Measurements from ENCODE around the gene C12orf76. TPM values are rescaled to one million over a fixed set of nuclear protein-coding genes. Genes with fewer than 3 reads are reported as not detected.

C12orf76 gene
- total and polyA plus RNA-seq, 2 experiments from 2014 or later: 18.5 to 24.6 TPM

DNA sequence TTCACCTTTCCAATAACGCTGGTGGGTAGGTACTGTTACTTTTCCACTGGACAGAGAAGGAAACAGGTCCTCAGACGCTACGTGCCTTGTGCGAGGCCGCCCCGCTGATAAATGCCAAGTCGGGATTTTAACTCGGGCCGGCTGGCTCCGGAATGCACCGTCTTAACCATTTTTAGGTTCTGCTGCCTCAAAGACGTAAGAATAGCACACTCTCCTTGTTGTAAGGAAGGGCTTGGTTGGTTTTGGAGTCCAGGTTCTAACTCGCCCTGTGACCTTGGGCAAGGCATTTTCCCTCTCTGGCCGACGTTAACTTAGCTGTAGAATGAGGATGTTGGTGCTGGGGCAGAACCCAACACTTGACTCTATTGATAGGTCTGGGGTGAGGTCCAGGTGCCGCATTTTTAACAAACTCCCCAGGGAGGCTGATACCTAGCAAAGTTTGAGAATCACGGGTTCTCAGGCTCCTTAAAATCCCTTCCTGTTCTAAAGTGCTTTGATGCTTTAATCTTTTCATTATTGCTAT, 48.3 kb downstream of the C12orf76 start:
- no peaks in the 10 kb centered on the region for H3K27me3 ChIP-seq
- TF ChIP-seq, protein P1, sequence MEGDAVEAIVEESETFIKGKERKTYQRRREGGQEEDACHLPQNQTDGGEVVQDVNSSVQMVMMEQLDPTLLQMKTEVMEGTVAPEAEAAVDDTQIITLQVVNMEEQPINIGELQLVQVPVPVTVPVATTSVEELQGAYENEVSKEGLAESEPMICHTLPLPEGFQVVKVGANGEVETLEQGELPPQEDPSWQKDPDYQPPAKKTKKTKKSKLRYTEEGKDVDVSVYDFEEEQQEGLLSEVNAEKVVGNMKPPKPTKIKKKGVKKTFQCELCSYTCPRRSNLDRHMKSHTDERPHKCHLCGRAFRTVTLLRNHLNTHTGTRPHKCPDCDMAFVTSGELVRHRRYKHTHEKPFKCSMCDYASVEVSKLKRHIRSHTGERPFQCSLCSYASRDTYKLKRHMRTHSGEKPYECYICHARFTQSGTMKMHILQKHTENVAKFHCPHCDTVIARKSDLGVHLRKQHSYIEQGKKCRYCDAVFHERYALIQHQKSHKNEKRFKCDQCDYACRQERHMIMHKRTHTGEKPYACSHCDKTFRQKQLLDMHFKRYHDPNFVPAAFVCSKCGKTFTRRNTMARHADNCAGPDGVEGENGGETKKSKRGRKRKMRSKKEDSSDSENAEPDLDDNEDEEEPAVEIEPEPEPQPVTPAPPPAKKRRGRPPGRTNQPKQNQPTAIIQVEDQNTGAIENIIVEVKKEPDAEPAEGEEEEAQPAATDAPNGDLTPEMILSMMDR (IDR thresholded peaks at IDR 0.05; ENCODE audit: poor library complexity): no peak
- TF ChIP-seq EZH2phosphoT487 (IDR thresholded peaks at IDR 0.05; ENCODE audit: low read depth, severe bottlenecking, unreplicated experiment) (no peak), EZH2 (IDR thresholded peaks at IDR 0.05; ENCODE audit: borderline replicate concordance) (no peak)
- peaks cover under 1% of the 10 kb centered on the region for H4K20me1 ChIP-seq (ENCODE audit: insufficient read depth, poor library complexity, severe bottlenecking)
- H3K4me2 ChIP-seq: peak overlapping the region; percentile 85
- H3K79me2 ChIP-seq: peaks cover 38% of the 10 kb centered on the region
- peak overlapping the region; percentile 91 for H3K4me3 ChIP-seq
- peak overlapping the region; percentile 16 for H3K27ac ChIP-seq
- 5% methylated on average over 17 of the region's 17 CpGs for WGBS (ENCODE audit: low lambda C conversion rate, missing lambda C conversion rate)
- peak; percentile 41 for DNase-seq (ENCODE audit: low spot score)
- H3K9me2 ChIP-seq (replicated peaks; ENCODE audit: insufficient read depth): no peaks in the 10 kb centered on the region
- H3K9me3 ChIP-seq (ENCODE audit: low read depth): no peaks in the 10 kb centered on the region
- H3K36me3 ChIP-seq (replicated peaks; ENCODE audit: insufficient read depth, low read depth): no peaks in the 10 kb centered on the region
- peaks cover 10% of the 10 kb centered on the region for H3K4me1 ChIP-seq (ENCODE audit: insufficient read depth)
- H2AFZ ChIP-seq: peak overlapping the region; percentile 88

DNA sequence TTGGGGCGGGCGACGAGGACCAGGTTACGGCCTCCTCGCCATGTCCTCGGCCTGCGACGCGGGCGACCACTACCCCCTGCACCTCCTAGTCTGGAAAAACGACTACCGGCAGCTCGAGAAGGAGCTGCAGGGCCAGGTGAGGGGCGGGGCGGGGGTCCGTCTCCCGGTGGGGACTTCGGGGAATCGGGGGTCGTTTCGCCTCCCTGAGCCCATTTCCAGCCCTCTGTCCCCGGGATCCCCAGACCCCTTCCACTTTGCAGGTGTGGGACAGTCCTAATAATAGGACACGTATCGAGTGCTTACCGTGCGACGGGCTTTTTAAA, 48.7 kb downstream of the C12orf76 start:
- Histone ChIP-seq H3K9me2 (replicated peaks; ENCODE audit: insufficient read depth) (no peaks in the 10 kb centered on the region), H3K27me3 (no peaks in the 10 kb centered on the region), H2AFZ (peak overlapping the region; percentile 88), H3K4me2 (peak overlapping the region; percentile 85), H3K36me3 (replicated peaks; ENCODE audit: insufficient read depth, low read depth) (no peaks in the 10 kb centered on the region), H3K27ac (peak overlapping the region; percentile 25), H3K79me2 (peaks cover 41% of the 10 kb centered on the region), H3K4me3 (peak overlapping the region; percentile 91), H3K9me3 (ENCODE audit: low read depth) (no peaks in the 10 kb centered on the region), H4K20me1 (ENCODE audit: insufficient read depth, poor library complexity, severe bottlenecking) (peaks cover 3% of the 10 kb centered on the region), H3K4me1 (ENCODE audit: insufficient read depth) (peaks cover 14% of the 10 kb centered on the region)
- WGBS (ENCODE audit: low lambda C conversion rate, missing lambda C conversion rate): 2% methylated on average over 9 of the region's 27 CpGs
- TF ChIP-seq, protein P1 (IDR thresholded peaks at IDR 0.05; ENCODE audit: poor library complexity): no peak
- TF ChIP-seq EZH2phosphoT487 (IDR thresholded peaks at IDR 0.05; ENCODE audit: low read depth, severe bottlenecking, unreplicated experiment) (no peak), EZH2 (IDR thresholded peaks at IDR 0.05; ENCODE audit: borderline replicate concordance) (no peak)
- no peak for DNase-seq (ENCODE audit: low spot score)

DNA sequence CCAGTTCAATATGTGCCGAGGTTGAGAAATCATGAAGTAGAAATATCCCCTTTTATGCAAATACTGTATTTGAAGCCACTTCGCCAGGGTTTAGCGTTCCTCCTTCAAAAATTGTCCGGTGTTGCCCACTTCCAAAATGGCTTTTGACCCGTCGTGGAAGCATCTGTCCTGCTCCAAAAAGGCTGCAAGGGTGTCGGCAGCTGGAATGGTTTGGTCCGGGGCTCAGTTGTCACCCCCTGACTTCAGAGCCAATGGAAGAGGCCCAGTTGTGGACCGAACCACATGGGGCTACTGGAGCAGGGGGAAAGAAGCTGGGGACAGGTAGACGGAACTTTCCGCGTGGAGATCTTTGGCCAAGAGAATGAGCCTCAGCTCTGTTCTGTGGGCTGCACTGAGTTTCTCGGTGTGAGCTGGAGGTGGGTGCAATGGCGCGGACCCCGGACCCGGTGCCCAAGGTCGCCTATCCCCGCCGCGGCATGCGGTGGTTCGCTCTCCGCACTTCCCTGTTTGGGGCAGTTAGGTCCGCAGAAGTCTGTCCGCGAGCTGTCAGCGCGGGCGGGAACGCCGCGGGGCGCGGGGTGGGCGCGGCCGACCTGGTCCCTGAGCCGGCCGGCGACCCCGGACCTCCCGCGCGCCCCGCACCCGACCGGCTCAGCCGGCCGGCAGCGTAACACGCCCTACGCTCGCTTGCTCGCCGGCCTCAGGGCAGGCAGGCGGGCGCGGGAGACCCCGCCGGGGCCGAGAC, 49.2 kb downstream of the C12orf76 start, which contains the start of gene ANKRD13A:
TSS of gene ANKRD13A (plus strand) at position 527 of the 745 bp plus-strand sequence. CDS start 259 bp downstream, outside the sequence.
- DNase-seq (ENCODE audit: low spot score): peak; percentile 88
- Histone ChIP-seq H3K9me2 (replicated peaks; ENCODE audit: insufficient read depth) (no peaks in the 10 kb centered on the region), H3K4me3 (peak within 1 kb of the TSS; percentile 91), H3K27ac (peak within 1 kb of the TSS; percentile 91), H3K27me3 (no peaks in the 10 kb centered on the region), H3K4me1 (ENCODE audit: insufficient read depth) (peaks cover 20% of the 10 kb centered on the region), H3K79me2 (peaks cover 47% of the 10 kb centered on the region), H3K4me2 (peak within 1 kb of the TSS; percentile 85), H4K20me1 (ENCODE audit: insufficient read depth, poor library complexity, severe bottlenecking) (peaks cover 7% of the 10 kb centered on the region), H3K9me3 (ENCODE audit: low read depth) (no peaks in the 10 kb centered on the region), H3K36me3 (replicated peaks; ENCODE audit: insufficient read depth, low read depth) (no peaks in the 10 kb centered on the region), H2AFZ (peak within 1 kb of the TSS; percentile 88)
- WGBS (ENCODE audit: low lambda C conversion rate, missing lambda C conversion rate): 2% methylated on average over 34 of the region's 62 CpGs
- TF ChIP-seq, protein P1 (IDR thresholded peaks at IDR 0.05; ENCODE audit: poor library complexity): no peak
- no peak for TF ChIP-seq EZH2 (IDR thresholded peaks at IDR 0.05; ENCODE audit: borderline replicate concordance)
- TF ChIP-seq EZH2phosphoT487 (IDR thresholded peaks at IDR 0.05; ENCODE audit: low read depth, severe bottlenecking, unreplicated experiment): no peak

Data from hepatocyte (in vitro differentiated cells).